ENCODE measurements around the gene TMEM132C.

The TMEM132C gene

DNA sequence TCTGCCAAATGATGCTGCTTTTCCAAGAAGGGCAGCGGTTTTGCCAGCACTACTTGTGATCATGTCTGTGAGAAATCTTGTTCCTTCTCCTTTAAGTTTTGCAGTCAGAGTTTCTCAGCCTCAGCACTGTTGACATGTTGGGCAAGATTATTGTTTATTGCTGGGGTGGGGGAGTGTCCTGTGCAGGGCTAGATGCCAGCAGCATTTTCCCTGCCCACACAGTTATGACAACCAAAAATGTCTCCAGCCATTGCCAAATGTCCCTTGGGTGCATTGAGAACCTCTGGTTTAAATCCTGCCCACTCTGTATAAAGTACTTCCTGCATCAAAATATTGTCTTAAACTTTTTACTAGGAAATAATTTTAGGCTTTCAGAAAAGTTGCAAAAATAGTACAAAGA, 20.0 kb downstream of the TMEM132C start:
- Histone ChIP-seq H3K27ac (ENCODE audit: low read length) (no peak overlapping the region), H2AFZ (ENCODE audit: low read length) (no peak overlapping the region), H3K79me2 (ENCODE audit: low read length) (no peaks in the 10 kb centered on the region), H3K4me2 (ENCODE audit: low read depth, low read length) (no peak overlapping the region), H4K20me1 (ENCODE audit: insufficient read depth, low read length) (no peaks in the 10 kb centered on the region), H3K36me3 (replicated peaks; ENCODE audit: insufficient read depth, low read length) (no peaks in the 10 kb centered on the region), H3K4me3 (ENCODE audit: low read length) (no peak overlapping the region), H3K9ac (ENCODE audit: low read length) (no peak overlapping the region), H3K9me3 (replicated peaks; ENCODE audit: insufficient read depth, low read length) (no peaks in the 10 kb centered on the region), H3K27me3 (replicated peaks; ENCODE audit: insufficient read depth, low read length) (no peaks in the 10 kb centered on the region), H3K4me1 (ENCODE audit: low read length) (no peaks in the 10 kb centered on the region), H3F3A (ENCODE audit: insufficient read depth, low read length) (no peaks in the 10 kb centered on the region), H3K9me2 (replicated peaks; ENCODE audit: insufficient read depth, low read length) (no peaks in the 10 kb centered on the region)
- TF ChIP-seq, protein P1, sequence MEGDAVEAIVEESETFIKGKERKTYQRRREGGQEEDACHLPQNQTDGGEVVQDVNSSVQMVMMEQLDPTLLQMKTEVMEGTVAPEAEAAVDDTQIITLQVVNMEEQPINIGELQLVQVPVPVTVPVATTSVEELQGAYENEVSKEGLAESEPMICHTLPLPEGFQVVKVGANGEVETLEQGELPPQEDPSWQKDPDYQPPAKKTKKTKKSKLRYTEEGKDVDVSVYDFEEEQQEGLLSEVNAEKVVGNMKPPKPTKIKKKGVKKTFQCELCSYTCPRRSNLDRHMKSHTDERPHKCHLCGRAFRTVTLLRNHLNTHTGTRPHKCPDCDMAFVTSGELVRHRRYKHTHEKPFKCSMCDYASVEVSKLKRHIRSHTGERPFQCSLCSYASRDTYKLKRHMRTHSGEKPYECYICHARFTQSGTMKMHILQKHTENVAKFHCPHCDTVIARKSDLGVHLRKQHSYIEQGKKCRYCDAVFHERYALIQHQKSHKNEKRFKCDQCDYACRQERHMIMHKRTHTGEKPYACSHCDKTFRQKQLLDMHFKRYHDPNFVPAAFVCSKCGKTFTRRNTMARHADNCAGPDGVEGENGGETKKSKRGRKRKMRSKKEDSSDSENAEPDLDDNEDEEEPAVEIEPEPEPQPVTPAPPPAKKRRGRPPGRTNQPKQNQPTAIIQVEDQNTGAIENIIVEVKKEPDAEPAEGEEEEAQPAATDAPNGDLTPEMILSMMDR (IDR thresholded peaks at IDR 0.05; ENCODE audit: low read length), result no peak
- TF ChIP-seq EZH2phosphoT487 (IDR thresholded peaks at IDR 0.05; ENCODE audit: low read length) (no peak), EZH2 (optimal IDR thresholded peaks at IDR 0.05; ENCODE audit: low read depth, low read length) (no peak)
- DNase-seq, result no peak

DNA sequence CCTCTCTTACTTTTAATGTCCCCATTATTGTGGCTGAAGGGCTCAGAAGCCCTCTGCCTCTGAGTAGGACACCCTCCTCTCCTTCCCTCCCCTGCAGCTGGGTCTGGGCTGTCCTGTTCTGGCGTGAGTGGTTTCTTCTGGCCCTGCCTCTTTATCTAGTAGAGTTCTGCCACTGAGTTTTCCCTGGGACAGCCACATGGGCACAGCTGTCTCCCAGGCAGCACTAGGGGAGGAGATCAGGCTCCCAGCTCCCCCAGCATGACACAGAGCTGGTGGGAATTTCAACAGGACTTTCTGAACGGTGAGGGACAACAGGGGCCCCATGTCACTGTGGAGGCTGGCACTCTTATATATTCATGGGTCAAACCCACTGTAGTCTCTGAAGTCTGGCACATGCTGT, 21.4 kb downstream of the TMEM132C start:
- Histone ChIP-seq H3K27me3 (replicated peaks; ENCODE audit: insufficient read depth, low read length) (no peaks in the 10 kb centered on the region), H4K20me1 (ENCODE audit: insufficient read depth, low read length) (no peaks in the 10 kb centered on the region), H3K9me2 (replicated peaks; ENCODE audit: insufficient read depth, low read length) (no peaks in the 10 kb centered on the region), H3K9ac (ENCODE audit: low read length) (no peak overlapping the region), H3F3A (ENCODE audit: insufficient read depth, low read length) (no peaks in the 10 kb centered on the region), H3K79me2 (ENCODE audit: low read length) (no peaks in the 10 kb centered on the region), H3K4me3 (ENCODE audit: low read length) (no peak overlapping the region), H3K9me3 (replicated peaks; ENCODE audit: insufficient read depth, low read length) (no peaks in the 10 kb centered on the region), H3K27ac (ENCODE audit: low read length) (no peak overlapping the region), H3K4me2 (ENCODE audit: low read depth, low read length) (no peak overlapping the region), H2AFZ (ENCODE audit: low read length) (no peak overlapping the region), H3K4me1 (ENCODE audit: low read length) (no peaks in the 10 kb centered on the region), H3K36me3 (replicated peaks; ENCODE audit: insufficient read depth, low read length) (no peaks in the 10 kb centered on the region)
- no peak for DNase-seq
- TF ChIP-seq, protein P1 (IDR thresholded peaks at IDR 0.05; ENCODE audit: low read length), result no peak
- TF ChIP-seq EZH2 (optimal IDR thresholded peaks at IDR 0.05; ENCODE audit: low read depth, low read length), result no peak
- TF ChIP-seq EZH2phosphoT487 (IDR thresholded peaks at IDR 0.05; ENCODE audit: low read length), result no peak

DNA sequence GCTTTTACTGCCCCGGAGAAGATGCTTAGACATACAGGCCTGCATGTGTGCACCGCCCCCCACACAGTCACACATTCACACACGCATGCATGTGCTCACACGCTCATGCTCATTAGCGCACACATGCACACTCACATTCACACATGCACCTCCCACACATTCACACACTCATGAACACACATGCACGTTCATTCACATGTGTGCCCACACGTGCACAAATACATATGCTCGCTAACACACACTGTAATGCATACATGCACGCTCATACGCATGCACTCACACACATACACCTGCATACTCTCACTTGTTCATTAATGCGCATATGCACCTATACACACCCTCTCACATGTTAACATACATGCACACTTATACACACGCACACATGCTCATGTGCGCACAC, 21.9 kb downstream of the TMEM132C start:
- DNase-seq, result no peak
- Histone ChIP-seq H3K27me3 (replicated peaks; ENCODE audit: insufficient read depth, low read length) (no peaks in the 10 kb centered on the region), H3K27ac (ENCODE audit: low read length) (no peak overlapping the region), H3K4me3 (ENCODE audit: low read length) (no peak overlapping the region), H3K36me3 (replicated peaks; ENCODE audit: insufficient read depth, low read length) (no peaks in the 10 kb centered on the region), H3F3A (ENCODE audit: insufficient read depth, low read length) (no peaks in the 10 kb centered on the region), H2AFZ (ENCODE audit: low read length) (no peak overlapping the region), H3K4me2 (ENCODE audit: low read depth, low read length) (no peak overlapping the region), H3K9ac (ENCODE audit: low read length) (no peak overlapping the region), H3K4me1 (ENCODE audit: low read length) (no peaks in the 10 kb centered on the region), H3K9me3 (replicated peaks; ENCODE audit: insufficient read depth, low read length) (no peaks in the 10 kb centered on the region), H3K79me2 (ENCODE audit: low read length) (no peaks in the 10 kb centered on the region), H4K20me1 (ENCODE audit: insufficient read depth, low read length) (no peaks in the 10 kb centered on the region), H3K9me2 (replicated peaks; ENCODE audit: insufficient read depth, low read length) (no peaks in the 10 kb centered on the region)
- TF ChIP-seq, protein P1 (IDR thresholded peaks at IDR 0.05; ENCODE audit: low read length), result no peak
- no peak for TF ChIP-seq EZH2 (optimal IDR thresholded peaks at IDR 0.05; ENCODE audit: low read depth, low read length)

Data from MM.1S (cell line).